ENCODE measurements around the gene CHST11.

Gene CHST11

GRCh38 chr12:104729610-104730446, 273.1 kb downstream of the CHST11 start:
- Histone ChIP-seq H3K4me3 (ENCODE audit: low read depth in 1 of 2, low read length in 2 of 2) (no peak overlapping the region), H3K4me1 (ENCODE audit: insufficient read depth, low read length) (peaks cover 19% of the 10 kb centered on the region), H3K36me3 (ENCODE audit: insufficient read depth, low read length) (no peaks in the 10 kb centered on the region), H3K27ac (ENCODE audit: low read depth, low read length) (no peak overlapping the region), H3K27me3 (ENCODE audit: control insufficient read depth in 1 of 2, insufficient read depth in 2 of 2, low read length in 2 of 2) (no peaks in the 10 kb centered on the region), H3K9ac (ENCODE audit: low read length) (no peak overlapping the region), H3K9me3 (ENCODE audit: low read length) (no peaks in the 10 kb centered on the region)

- Histone ChIP-seq H3K36me3 (ENCODE audit: insufficient read depth, low read length) (no peaks in the 10 kb centered on the region), H3K9me3 (ENCODE audit: low read length) (no peaks in the 10 kb centered on the region), H3K27ac (ENCODE audit: low read depth, low read length) (no peak overlapping the region), H3K4me1 (ENCODE audit: insufficient read depth, low read length) (peaks cover 20% of the 10 kb centered on the region), H3K4me3 (ENCODE audit: low read depth in 1 of 2, low read length in 2 of 2) (no peak overlapping the region), H3K9ac (ENCODE audit: low read length) (no peak overlapping the region), H3K27me3 (ENCODE audit: control insufficient read depth in 1 of 2, insufficient read depth in 2 of 2, low read length in 2 of 2) (no peaks in the 10 kb centered on the region)
Measured at GRCh38 chr12:104730763-104731162, 274.0 kb downstream of the CHST11 start.

GRCh38 chr12:104733717-104734175, 277.0 kb downstream of the CHST11 start:
- H3K4me1 ChIP-seq (ENCODE audit: insufficient read depth, low read length), result peaks cover 20% of the 10 kb centered on the region
- no peaks in the 10 kb centered on the region for H3K27me3 ChIP-seq (ENCODE audit: control insufficient read depth in 1 of 2, insufficient read depth in 2 of 2, low read length in 2 of 2)
- no peak overlapping the region for H3K9ac ChIP-seq (ENCODE audit: low read length)
- H3K36me3 ChIP-seq (ENCODE audit: insufficient read depth, low read length), result no peaks in the 10 kb centered on the region
- no peaks in the 10 kb centered on the region for H3K9me3 ChIP-seq (ENCODE audit: low read length)
- no peak overlapping the region for H3K27ac ChIP-seq (ENCODE audit: low read depth, low read length)
- H3K4me3 ChIP-seq (ENCODE audit: low read depth in 1 of 2, low read length in 2 of 2), result no peak overlapping the region

GRCh38 chr12:104734541-104735095, 277.9 kb downstream of the CHST11 start:
- Histone ChIP-seq H3K27ac (ENCODE audit: low read depth, low read length) (no peak overlapping the region), H3K9ac (ENCODE audit: low read length) (no peak overlapping the region), H3K9me3 (ENCODE audit: low read length) (no peaks in the 10 kb centered on the region)

GRCh38 chr12:104735801-104736200, 279.1 kb downstream of the CHST11 start:
- Histone ChIP-seq H3K36me3 (ENCODE audit: insufficient read depth, low read length) (no peaks in the 10 kb centered on the region), H3K4me3 (ENCODE audit: low read depth in 1 of 2, low read length in 2 of 2) (no peak overlapping the region), H3K9me3 (ENCODE audit: low read length) (no peaks in the 10 kb centered on the region), H3K27ac (ENCODE audit: low read depth, low read length) (no peak overlapping the region), H3K9ac (ENCODE audit: low read length) (no peak overlapping the region), H3K27me3 (ENCODE audit: control insufficient read depth in 1 of 2, insufficient read depth in 2 of 2, low read length in 2 of 2) (no peaks in the 10 kb centered on the region), H3K4me1 (ENCODE audit: insufficient read depth, low read length) (peaks cover 13% of the 10 kb centered on the region)

More at GRCh38 chr12:104734541-104735095, 277.9 kb downstream of the CHST11 start:
- H3K4me3 ChIP-seq (ENCODE audit: low read depth in 1 of 2, low read length in 2 of 2), result no peak overlapping the region
- peaks cover 20% of the 10 kb centered on the region for H3K4me1 ChIP-seq (ENCODE audit: insufficient read depth, low read length)
- no peaks in the 10 kb centered on the region for H3K36me3 ChIP-seq (ENCODE audit: insufficient read depth, low read length)
- no peaks in the 10 kb centered on the region for H3K27me3 ChIP-seq (ENCODE audit: control insufficient read depth in 1 of 2, insufficient read depth in 2 of 2, low read length in 2 of 2)

- Histone ChIP-seq H3K4me3 (ENCODE audit: low read depth in 1 of 2, low read length in 2 of 2) (no peak overlapping the region), H3K9ac (ENCODE audit: low read length) (no peak overlapping the region), H3K9me3 (ENCODE audit: low read length) (no peaks in the 10 kb centered on the region), H3K27ac (ENCODE audit: low read depth, low read length) (no peak overlapping the region), H3K36me3 (ENCODE audit: insufficient read depth, low read length) (no peaks in the 10 kb centered on the region), H3K4me1 (ENCODE audit: insufficient read depth, low read length) (peaks cover 9% of the 10 kb centered on the region), H3K27me3 (ENCODE audit: control insufficient read depth in 1 of 2, insufficient read depth in 2 of 2, low read length in 2 of 2) (no peaks in the 10 kb centered on the region)
Measured at GRCh38 chr12:104736307-104736706, 279.6 kb downstream of the CHST11 start.

- H3K27me3 ChIP-seq (ENCODE audit: control insufficient read depth in 1 of 2, insufficient read depth in 2 of 2, low read length in 2 of 2), result no peaks in the 10 kb centered on the region
- H3K9me3 ChIP-seq (ENCODE audit: low read length), result no peaks in the 10 kb centered on the region
- no peak overlapping the region for H3K9ac ChIP-seq (ENCODE audit: low read length)
- no peaks in the 10 kb centered on the region for H3K36me3 ChIP-seq (ENCODE audit: insufficient read depth, low read length)
- H3K4me1 ChIP-seq (ENCODE audit: insufficient read depth, low read length), result peaks cover 9% of the 10 kb centered on the region
- no peak overlapping the region for H3K27ac ChIP-seq (ENCODE audit: low read depth, low read length)
- no peak overlapping the region for H3K4me3 ChIP-seq (ENCODE audit: low read depth in 1 of 2, low read length in 2 of 2)
Measured at GRCh38 chr12:104737113-104737512, 280.4 kb downstream of the CHST11 start.

- Histone ChIP-seq H3K4me1 (ENCODE audit: insufficient read depth, low read length) (peaks cover 14% of the 10 kb centered on the region), H3K4me3 (ENCODE audit: low read depth in 1 of 2, low read length in 2 of 2) (no peak overlapping the region), H3K36me3 (ENCODE audit: insufficient read depth, low read length) (no peaks in the 10 kb centered on the region), H3K9me3 (ENCODE audit: low read length) (no peaks in the 10 kb centered on the region), H3K9ac (ENCODE audit: low read length) (no peak overlapping the region), H3K27me3 (ENCODE audit: control insufficient read depth in 1 of 2, insufficient read depth in 2 of 2, low read length in 2 of 2) (no peaks in the 10 kb centered on the region), H3K27ac (ENCODE audit: low read depth, low read length) (no peak overlapping the region)
Measured at GRCh38 chr12:104737791-104738301, 281.1 kb downstream of the CHST11 start.

- no peaks in the 10 kb centered on the region for H3K9me3 ChIP-seq (ENCODE audit: low read length)
- peaks cover 16% of the 10 kb centered on the region for H3K4me1 ChIP-seq (ENCODE audit: insufficient read depth, low read length)
- no peaks in the 10 kb centered on the region for H3K27me3 ChIP-seq (ENCODE audit: control insufficient read depth in 1 of 2, insufficient read depth in 2 of 2, low read length in 2 of 2)
- no peak overlapping the region for H3K4me3 ChIP-seq (ENCODE audit: low read depth in 1 of 2, low read length in 2 of 2)
- H3K27ac ChIP-seq (ENCODE audit: low read depth, low read length), result no peak overlapping the region
- H3K9ac ChIP-seq (ENCODE audit: low read length), result no peak overlapping the region
- H3K36me3 ChIP-seq (ENCODE audit: insufficient read depth, low read length), result no peaks in the 10 kb centered on the region
Measured at GRCh38 chr12:104738331-104738730, 281.6 kb downstream of the CHST11 start.

GRCh38 chr12:104738776-104739642, 282.3 kb downstream of the CHST11 start:
- H3K27ac ChIP-seq (ENCODE audit: low read depth, low read length), result no peak overlapping the region

GRCh38 chr12:104740668-104741067, 283.9 kb downstream of the CHST11 start:
- Histone ChIP-seq H3K36me3 (ENCODE audit: insufficient read depth, low read length) (no peaks in the 10 kb centered on the region), H3K9ac (ENCODE audit: low read length) (no peak overlapping the region), H3K4me3 (ENCODE audit: low read depth in 1 of 2, low read length in 2 of 2) (no peak overlapping the region), H3K4me1 (ENCODE audit: insufficient read depth, low read length) (peaks cover 7% of the 10 kb centered on the region), H3K9me3 (ENCODE audit: low read length) (no peaks in the 10 kb centered on the region), H3K27me3 (ENCODE audit: control insufficient read depth in 1 of 2, insufficient read depth in 2 of 2, low read length in 2 of 2) (no peaks in the 10 kb centered on the region), H3K27ac (ENCODE audit: low read depth, low read length) (no peak overlapping the region)

More at GRCh38 chr12:104738776-104739642, 282.3 kb downstream of the CHST11 start:
- H3K9ac ChIP-seq (ENCODE audit: low read length), result no peak overlapping the region
- no peak overlapping the region for H3K4me3 ChIP-seq (ENCODE audit: low read depth in 1 of 2, low read length in 2 of 2)
- H3K9me3 ChIP-seq (ENCODE audit: low read length), result no peaks in the 10 kb centered on the region
- peaks cover 16% of the 10 kb centered on the region for H3K4me1 ChIP-seq (ENCODE audit: insufficient read depth, low read length)
- no peaks in the 10 kb centered on the region for H3K36me3 ChIP-seq (ENCODE audit: insufficient read depth, low read length)
- H3K27me3 ChIP-seq (ENCODE audit: control insufficient read depth in 1 of 2, insufficient read depth in 2 of 2, low read length in 2 of 2), result no peaks in the 10 kb centered on the region
